GM15510 (cell line): ENCODE data around the gene RPRD2.

ENCODE experiments used
- POLR2A ChIP-seq: IDR thresholded peaks from 3 replicates; pipeline ENCODE4 v1.6.1; 2011; ENCODE audit warnings: borderline replicate concordance; ENCODE audit not compliant: insufficient read length; ENCODE audit errors: extremely low read depth

The RPRD2 gene

GRCh38 chr1:150479927-150480352 lies 116.0 kb downstream of the RPRD2 start:
- no peak for TF ChIP-seq POLR2A

GRCh38 chr1:150484431-150484830 lies 120.5 kb downstream of the RPRD2 start:
- TF ChIP-seq POLR2A = no peak

GRCh38 chr1:150484861-150485260 lies 120.9 kb downstream of the RPRD2 start:
- TF ChIP-seq POLR2A = no peak

- peak; percentile 79 for TF ChIP-seq POLR2A
Measured at GRCh38 chr1:150486966-150487762, 123.2 kb downstream of the RPRD2 start, which contains the start of gene TARS2. Gene TARS2, plus strand, starts transcription at chr1:150487419. Its CDS starts 32 bp downstream, at chr1:150487451.

- TF ChIP-seq POLR2A = no peak
Measured at GRCh38 chr1:150487763-150488115, 123.8 kb downstream of the RPRD2 start.

- TF ChIP-seq POLR2A = no peak
Measured at GRCh38 chr1:150493175-150493574, 129.2 kb downstream of the RPRD2 start.

GRCh38 chr1:150498342-150498741 lies 134.4 kb downstream of the RPRD2 start:
- no peak for TF ChIP-seq POLR2A

- no peak for TF ChIP-seq POLR2A
Measured at GRCh38 chr1:150505431-150505830, 141.5 kb downstream of the RPRD2 start.

- TF ChIP-seq POLR2A = no peak
Measured at GRCh38 chr1:150507912-150508864, 144.2 kb downstream of the RPRD2 start, which contains the start of gene ECM1. Gene ECM1, plus strand, starts transcription at chr1:150508109. Its CDS starts 101 bp downstream, at chr1:150508210.

GRCh38 chr1:150508982-150509381 lies 145.0 kb downstream of the RPRD2 start:
- TF ChIP-seq POLR2A = no peak

GRCh38 chr1:150511551-150511950 lies 147.6 kb downstream of the RPRD2 start:
- no peak for TF ChIP-seq POLR2A

- TF ChIP-seq POLR2A = no peak
Measured at GRCh38 chr1:150511985-150512660, 148.2 kb downstream of the RPRD2 start.

- TF ChIP-seq POLR2A = no peak
Measured at GRCh38 chr1:150512846-150513245, 148.9 kb downstream of the RPRD2 start.

- no peak for TF ChIP-seq POLR2A
Measured at GRCh38 chr1:150513351-150513791, 149.4 kb downstream of the RPRD2 start.
